Measurements from ENCODE around the gene ATP1A2.

Gene ATP1A2

DNA sequence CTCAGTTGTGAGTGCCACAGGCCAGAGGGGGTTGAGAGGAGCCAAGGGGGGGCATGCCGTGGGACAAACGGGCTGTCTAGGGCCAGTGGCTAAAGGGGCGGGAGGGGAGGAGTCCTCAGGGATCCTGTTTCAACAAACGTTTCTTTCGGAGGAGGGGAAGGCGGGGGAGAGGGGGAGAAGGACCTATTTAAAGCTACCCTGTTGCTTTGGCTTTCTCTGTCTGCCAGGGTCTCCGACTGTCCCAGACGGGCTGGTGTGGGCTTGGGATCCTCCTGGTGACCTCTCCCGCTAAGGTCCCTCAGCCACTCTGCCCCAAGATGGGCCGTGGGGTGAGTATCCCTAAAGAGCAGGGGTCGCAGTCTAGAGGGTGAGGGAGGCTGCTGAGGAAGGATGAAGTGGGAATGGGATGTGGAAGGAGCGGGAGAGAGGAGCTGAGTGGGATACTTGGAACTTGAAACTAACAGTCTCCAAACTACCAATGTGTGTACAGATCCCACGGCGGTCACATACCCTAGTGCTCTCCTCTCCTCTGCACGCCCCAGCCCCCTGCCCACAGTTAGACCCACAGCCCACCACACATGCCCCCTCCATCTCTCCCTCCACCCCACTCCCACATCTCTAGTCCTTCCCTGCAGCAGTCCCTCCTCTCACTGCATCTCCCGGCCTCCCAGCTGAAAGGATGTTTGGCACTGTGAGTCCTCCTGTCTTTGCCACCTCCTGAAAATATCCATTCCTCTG lies at the start of gene ATP1A2:
Gene ATP1A2, plus strand, starts transcription at position 215 of the 738 bp plus-strand sequence. Its CDS starts 103 bp downstream, at position 318.
- in situ Hi-C loops (cut with MboI; ENCODE audit: low sequenced_read_pairs) = no loop called here

DNA sequence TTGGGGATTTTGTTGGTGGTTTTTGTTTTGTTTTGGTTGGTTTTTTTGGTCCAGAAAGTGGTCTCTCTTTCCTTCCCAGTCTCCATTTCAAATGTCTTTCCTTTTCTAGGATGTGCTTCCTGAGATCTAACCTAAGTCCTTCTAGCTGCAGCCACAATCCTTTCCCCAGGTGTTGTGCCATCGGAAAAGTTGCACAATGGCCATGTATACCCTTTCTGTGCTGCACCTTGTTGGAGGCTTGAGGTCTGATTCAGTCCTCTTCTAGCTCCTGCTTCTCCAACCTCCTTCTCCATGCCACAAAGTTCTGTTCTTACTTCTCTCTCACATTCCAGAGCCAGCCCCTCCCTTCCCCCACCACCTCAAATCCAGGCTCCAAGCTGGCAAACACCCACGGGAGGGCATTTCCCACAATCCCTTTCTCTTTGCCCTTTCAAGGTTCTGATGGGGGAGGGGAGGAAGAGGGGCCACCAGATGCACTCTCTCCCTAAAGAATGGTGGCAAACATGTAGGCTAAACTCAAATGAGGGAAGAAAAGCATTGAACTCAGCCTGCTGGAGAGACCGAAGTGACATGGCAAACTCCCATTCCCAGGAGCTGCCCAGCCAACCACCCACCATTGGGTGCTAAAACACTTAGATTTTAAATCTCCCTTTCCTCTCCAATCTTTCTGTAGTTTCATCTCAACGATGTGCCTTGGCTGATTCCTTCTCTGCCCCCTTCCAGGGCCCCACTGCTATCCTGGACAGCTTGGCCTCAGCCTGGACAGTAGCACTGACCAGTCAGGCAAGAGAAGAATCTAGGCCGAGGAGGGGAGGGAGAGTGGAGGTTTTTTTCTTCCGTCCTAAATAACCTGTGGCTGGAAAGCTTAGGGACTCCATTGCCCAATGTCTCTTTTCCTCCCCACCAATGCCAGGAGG lies 48.5 kb upstream of the ATP1A2 start:
- in situ Hi-C loops (cut with MboI; ENCODE audit: low sequenced_read_pairs) = no loop called here

DNA sequence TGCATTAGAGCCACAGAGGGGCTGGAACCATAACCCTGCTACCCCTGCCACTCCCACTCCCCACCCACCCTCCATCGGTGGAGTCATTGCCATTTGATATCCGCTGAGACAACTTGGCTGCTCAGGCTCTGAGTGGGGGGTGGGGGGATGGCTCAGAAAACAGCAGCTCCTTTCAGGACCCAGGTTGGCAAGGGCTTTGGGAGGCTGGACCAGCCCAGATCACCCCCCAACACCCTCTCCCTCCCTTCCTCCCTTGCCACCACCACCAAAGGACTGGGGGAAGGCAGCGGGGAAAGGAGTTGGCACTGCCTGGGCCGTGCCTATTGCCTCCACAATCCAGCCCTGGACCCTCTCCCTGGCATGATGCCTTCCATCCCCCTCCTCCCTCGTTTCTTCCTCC lies 47.3 kb upstream of the ATP1A2 start:
- in situ Hi-C loops (cut with MboI; ENCODE audit: low sequenced_read_pairs) = no loop called here

DNA sequence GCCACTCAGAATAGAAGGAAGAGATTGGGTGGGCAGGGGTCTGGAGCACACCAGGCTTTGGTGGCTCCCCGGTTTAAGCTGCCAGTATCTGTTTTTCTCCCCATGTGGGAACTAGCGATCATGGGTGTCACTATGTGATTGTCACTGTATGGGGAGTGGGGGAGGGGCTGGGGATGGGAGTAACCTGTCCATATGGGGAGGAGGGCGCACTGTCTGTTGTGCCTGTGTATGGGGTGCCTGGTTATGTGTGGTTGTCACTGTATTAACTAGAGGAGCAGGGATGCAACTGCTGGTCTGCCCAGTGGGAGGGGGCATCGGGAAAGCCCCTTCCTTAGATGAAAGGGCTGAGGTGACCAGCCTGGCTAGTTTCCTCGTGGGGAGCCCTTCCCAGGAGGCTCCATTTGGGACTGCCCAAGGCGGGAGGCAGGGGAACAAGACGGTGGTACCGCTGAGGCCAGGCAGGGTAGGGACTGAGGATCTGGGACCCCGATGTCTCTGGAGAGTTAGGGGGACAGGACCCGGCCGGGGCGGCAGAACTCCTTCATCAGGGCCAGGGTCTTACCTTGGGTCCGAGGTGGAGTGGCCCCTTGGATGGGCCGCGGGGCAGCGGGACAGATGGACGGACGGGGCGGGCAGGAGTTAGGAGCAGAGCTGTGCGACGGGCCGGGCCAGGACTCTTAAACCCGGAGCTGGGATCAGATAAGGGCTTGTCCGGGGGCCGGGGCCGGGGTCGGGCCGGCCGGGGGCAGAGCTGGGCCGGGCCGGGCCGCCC lies 45.9 kb upstream of the ATP1A2 start, which contains the start of gene KCNJ10:
Gene KCNJ10, minus strand, starts transcription at position 701 of the 772 bp plus-strand sequence. CDS start 27,628 bp downstream, outside the sequence.
- in situ Hi-C loops (cut with MboI; ENCODE audit: low sequenced_read_pairs) = no loop called here

DNA sequence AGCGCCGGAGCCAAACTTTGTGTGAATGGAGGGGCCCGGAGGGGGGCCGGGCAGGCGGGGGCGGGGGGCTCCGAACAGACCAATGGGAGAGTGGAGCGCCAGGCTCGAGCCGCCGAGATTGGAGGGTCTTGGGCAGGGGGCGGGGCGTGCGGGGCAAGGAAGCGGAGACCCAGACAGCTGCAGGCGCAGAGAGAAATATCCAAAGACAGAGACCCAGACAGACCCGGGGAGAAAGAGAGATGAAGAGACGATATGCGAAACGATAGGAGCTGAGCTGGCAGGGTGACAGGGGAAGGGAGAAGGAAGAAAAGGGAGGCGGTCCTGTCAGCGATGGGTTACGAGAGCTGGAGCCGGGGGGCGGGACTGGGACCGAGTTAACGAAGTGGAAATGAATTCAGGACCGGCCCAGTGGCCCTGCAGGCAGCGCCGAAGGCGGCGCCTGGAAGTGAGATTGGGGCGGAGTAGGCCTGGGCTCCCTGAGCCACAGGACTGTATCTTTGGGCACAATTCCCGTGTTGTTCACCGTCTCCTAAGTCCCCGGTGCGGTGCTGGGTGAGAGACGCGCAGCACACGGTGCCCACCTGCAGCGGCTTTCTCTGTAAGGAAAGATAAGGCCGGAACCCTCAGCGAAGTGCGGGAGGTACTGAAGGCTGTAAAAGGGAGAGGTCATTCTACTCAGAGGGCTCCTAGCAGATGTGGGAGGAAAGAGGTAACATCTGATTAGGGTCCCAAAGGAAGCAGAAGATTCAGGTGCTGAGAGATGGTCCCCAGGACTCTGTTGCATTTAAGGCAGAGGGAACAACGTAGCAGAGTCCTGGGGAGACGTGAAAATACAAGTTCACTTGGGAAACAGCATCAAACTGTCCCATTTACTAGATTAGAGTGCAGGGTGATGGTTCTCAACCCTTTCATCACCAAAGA lies 45.1 kb upstream of the ATP1A2 start:
- in situ Hi-C loops (cut with MboI; ENCODE audit: low sequenced_read_pairs) = no loop called here

DNA sequence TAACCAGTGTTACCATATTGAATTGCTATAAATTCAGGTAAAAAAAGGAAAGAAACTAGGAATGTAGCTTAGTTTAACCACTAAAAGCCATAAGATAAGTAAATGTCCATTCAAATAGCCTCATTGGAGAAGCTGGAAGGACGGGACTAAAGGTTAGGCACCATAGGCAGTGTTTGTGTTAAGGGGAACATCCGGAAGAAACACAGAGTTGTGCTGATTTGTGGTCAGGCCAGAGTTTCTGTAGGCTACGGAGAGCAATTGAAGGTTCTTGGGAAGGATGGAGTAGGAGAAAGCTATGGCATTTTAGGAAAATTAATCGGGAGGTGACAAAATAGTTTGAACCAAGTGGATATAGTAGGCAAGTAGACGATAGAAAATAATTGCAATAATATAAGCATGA lies 44.3 kb upstream of the ATP1A2 start:
- in situ Hi-C loops (cut with MboI; ENCODE audit: low sequenced_read_pairs) = no loop called here

DNA sequence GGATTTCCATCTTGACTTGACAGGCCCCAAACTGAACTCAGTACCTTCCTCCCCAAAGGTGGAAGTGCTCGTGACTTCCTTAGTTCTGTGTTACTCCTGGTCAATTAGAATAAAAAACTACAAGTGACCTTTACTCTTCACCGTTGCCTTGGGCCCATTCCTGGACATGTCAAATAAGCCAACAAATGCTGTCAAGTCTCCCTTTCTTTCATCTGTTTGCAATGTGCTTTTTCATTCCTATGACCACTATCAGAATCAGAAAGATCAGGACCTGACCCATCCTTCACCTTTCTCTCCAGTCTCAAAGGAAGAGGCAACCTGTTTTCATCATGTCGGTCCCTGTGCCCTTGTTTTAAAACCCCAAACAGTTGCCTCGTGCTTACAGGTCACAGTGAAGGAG lies 40.7 kb upstream of the ATP1A2 start:
- in situ Hi-C loops (cut with MboI; ENCODE audit: low sequenced_read_pairs) = no loop called here

DNA sequence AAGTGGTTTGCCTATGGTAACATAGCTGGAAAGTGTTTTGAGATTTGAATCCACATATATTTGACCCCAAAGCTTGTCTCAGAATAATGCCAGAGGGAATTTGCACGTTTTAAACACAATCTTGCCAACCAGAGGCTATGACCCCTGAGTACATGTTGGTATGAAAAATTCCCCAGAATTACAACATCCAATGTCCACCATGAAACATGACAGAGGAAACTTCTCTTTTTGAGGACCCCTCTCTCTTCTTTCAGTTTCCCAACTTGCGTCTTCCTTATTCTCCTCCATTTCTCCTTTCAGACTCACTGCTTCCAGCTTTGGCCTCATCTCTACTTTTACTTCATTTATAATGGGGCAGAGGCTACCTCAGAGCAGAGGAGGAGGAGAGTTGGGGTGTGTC lies 39.7 kb upstream of the ATP1A2 start:
- in situ Hi-C loops (cut with MboI; ENCODE audit: low sequenced_read_pairs) = no loop called here

DNA sequence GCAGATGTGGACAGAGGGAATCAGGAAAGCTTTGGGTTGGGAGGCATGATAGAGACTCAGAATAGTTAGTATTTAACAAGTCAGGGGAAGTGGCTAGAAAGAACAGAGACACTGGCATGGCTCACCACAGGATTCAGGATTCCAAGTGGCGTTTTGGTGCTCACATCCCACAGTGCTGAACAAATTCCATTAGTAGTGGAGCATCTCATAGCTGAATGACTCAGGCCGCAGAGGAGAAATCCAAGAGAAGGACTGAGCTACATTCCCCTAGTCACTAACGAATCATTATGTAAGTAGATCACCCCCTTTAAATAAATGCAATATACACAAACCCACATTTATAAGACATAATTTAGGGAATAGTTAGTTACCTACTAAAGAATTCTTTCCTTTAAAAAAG lies 39.3 kb upstream of the ATP1A2 start:
- in situ Hi-C loops (cut with MboI; ENCODE audit: low sequenced_read_pairs) = no loop called here

DNA sequence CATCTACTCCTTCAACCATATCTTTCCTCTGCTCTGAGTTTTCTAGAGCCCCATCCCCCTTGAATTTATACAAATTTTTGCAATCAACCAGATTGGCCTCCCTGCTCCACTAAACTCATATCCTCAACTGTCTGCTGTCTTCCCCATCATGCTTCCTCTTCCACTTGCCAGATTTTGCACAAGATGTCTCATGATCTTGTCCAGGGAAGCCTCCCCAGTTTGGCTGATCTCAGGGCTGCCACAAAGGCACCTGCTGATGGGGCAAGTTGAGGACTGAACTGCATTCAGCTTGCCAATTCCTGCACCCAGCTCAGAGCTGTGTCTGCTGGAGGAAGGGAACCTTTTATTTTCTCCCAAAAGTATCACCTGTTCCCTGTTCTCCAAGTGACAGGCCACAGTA lies 38.1 kb upstream of the ATP1A2 start:
- in situ Hi-C loops (cut with MboI; ENCODE audit: low sequenced_read_pairs) = no loop called here

DNA sequence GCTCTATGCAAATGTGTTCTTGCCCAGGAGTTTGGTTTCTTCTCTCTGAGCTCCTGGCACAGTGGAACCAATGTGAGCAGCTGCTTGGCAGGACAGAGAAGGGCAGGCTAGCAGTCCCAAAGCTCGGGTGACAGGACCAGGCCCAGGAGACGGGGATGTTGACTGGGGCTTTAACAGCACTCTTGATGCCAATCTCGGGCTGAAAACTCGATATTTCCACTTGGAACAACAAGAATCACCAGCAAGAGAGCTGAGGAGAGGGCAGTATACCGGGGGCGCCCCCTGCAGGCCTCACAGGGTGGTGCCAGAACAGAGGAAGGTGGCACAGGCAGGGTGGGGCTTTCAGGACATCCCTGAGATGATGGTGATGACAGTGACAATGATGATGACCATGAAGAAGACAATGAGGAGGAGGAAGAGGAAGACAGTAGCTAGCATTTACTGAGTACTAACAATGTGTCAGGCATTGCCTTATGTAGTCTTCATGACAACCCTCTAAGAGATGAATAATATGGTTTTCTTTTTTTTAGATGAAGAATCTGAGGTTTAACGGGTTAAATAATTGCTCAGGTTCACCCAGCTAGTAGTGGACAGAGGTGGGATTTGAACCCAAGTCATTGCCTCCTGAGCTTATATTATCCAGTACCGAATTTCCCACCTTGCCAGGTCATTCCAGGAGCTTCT lies 36.9 kb upstream of the ATP1A2 start:
- in situ Hi-C loops (cut with MboI; ENCODE audit: low sequenced_read_pairs) = no loop called here

DNA sequence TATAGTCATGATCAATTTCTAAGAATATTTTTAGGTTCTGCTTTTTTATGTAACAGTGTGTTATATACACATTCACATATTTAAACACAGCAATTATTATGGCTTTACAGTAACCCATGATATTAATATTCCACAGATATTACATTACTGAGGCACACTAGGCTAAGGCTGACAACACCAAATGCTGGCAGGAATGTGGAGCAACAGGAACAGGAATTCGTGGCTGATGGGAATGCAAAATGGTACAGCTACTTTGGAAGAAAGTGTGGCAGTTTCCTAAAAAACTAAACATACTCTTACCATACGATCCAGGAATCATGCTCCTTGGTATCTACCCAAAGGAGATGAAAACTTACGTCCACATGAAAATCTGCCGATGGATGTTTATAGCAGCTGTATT lies 36.1 kb upstream of the ATP1A2 start:
- in situ Hi-C loops (cut with MboI; ENCODE audit: low sequenced_read_pairs) = no loop called here

DNA sequence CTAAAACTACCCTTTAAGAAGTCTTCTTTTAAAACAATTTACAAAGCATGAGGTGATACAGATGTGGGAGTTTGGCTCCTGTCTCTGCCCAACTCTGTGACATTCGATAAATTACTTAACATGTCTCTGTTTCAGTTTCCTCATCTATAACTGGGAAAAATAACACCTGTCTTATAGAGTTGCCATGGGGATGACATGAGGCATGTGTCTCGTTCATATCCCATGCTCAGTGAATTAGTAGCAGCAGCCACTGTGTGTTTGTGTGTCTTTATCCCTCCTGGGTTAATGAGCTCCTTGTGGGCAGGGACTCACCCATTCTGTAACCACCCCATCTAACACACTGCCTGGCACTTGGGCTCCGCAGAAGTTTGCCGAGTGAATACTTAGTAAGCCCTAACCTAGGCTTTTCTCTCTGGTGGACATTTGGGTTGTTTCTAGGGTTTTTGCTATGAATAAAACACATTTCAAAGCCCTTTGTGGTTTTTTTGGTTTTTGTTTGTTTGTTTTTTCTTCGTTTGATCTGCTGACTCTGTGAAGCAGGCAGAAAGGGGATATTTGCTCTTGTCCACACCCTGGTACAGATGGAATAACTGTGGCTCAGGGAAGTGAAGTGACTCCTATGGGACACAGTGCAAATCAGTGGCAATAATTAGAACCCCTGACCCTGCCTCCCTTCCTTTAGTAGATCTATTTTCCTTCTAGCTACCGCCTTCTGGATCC lies 35.0 kb upstream of the ATP1A2 start:
- in situ Hi-C loops (cut with MboI; ENCODE audit: low sequenced_read_pairs) = no loop called here

DNA sequence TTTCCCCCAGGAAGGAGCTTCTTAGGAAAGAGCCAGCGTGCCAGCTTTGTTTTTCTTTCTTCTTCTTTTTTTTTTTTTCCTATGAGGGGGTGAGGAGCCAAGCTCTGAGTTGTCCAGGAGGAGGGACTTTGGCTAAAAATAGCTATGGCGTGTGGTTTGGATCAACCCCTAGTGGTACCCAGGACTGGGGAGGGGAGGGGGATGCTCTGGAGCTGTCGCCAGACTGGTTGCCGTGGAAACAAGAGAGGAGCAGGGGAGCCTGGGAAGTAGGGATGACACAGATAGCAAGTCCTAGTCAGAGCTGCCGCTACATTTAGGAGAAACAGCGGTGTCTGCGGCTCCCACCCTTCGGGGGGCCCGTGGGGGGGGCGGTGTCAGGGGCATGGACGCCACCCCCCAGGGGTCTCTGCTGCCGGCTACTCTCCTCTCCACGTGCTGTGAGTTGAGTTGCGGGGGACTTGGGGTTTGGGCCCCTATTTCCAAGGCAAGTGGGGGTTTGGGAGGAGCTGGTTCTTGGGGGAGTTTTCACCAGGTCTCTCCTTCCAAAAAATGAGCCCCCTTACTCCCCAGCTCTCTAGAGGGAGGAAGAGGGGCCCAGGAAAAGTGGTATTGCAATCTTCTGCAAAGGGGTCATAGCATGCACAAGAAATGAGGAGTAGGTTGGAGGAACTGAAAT lies 34.2 kb upstream of the ATP1A2 start, which contains the start of gene KCNJ9:
Gene KCNJ9, plus strand, starts transcription at position 278 of the 676 bp plus-strand sequence. CDS start 2,493 bp downstream, outside the sequence.
- in situ Hi-C loops (cut with MboI; ENCODE audit: low sequenced_read_pairs) = no loop called here

DNA sequence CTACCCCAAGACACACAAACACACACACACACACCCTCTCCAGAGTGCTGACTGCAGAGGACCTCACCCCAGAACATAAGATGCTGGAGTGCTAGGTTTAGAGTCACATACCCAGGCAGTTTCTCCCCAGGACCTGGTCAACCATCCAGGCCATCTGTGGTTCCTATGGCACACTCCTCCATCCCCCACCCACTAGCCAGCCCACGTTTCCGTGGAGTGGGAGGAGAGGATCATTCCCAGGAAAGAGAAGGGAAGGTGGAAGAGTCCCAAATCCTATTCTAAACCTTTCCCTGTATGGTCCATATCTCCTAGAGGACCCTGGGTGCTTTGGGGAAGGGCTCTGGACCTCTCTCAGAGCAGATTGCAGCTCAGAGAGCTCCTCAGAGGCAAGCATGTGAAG lies 33.1 kb upstream of the ATP1A2 start:
- in situ Hi-C loops (cut with MboI; ENCODE audit: low sequenced_read_pairs) = no loop called here

DNA sequence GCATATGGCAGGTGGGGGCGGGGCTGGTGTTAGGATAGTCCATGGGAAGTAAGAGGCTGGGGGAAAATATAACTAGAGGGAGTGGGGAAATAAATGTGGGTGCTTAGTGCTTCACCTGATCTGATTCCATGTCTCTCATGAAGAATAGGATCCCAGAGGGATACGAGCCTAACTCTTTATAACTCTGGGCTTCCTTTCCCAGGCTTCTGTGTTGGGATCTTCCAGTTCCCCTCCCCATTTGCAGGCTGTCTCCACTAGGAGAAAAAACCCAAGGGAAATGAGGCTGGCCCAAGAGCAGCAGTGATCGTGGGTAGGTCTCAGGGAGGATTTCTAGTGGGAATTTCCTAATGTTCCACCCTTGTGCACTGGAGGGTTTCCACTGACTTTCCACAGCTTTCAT lies 32.6 kb upstream of the ATP1A2 start:
- in situ Hi-C loops (cut with MboI; ENCODE audit: low sequenced_read_pairs) = no loop called here

DNA sequence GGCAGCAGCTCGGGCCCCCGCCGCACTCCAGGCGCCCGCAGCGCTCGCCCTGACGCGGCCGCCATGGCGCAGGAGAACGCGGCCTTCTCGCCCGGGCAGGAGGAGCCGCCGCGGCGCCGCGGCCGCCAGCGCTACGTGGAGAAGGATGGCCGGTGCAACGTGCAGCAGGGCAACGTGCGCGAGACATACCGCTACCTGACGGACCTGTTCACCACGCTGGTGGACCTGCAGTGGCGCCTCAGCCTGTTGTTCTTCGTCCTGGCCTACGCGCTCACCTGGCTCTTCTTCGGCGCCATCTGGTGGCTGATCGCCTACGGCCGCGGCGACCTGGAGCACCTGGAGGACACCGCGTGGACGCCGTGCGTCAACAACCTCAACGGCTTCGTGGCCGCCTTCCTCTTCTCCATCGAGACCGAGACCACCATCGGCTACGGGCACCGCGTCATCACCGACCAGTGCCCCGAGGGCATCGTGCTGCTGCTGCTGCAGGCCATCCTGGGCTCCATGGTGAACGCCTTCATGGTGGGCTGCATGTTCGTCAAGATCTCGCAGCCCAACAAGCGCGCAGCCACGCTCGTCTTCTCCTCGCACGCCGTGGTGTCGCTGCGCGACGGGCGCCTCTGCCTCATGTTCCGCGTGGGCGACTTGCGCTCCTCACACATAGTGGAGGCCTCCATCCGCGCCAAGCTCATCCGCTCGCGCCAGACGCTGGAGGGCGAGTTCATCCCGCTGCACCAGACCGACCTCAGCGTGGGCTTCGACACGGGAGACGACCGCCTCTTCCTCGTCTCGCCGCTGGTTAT lies 31.4 kb upstream of the ATP1A2 start:
- in situ Hi-C loops (cut with MboI; ENCODE audit: low sequenced_read_pairs) = no loop called here

All from HL-60/S4 (cell line).